ENCODE measurements around the gene PTPRR. TPM values are rescaled to one million over a fixed set of nuclear protein-coding genes. Genes with fewer than 3 reads are reported as not detected.

PTPRR gene
- total RNA-seq, 1 donor from 2014 or later: 0.55 TPM

DNA sequence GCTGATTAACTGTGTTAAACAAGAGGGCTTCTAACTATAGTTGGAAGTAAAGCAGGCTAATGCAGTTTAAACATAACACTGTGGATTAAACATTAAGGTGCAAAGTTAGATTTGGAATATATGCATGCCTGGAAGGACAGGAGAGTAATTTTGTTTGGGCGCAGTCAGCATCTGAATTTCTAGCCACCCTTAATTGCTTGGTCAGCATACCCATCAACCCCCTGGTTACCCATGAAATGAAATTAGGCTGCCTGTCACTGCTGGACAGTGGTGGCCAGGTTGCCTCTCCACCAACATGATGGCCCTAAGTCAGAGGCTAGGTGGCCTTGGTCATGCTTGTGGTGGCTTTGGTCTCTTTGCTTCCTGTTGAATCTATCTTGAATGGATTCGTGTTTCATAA is 253.3 kb downstream of the PTPRR start:
- no peak for DNase-seq
- intact Hi-C loops (cut with micrococcal nuclease): no loop called here
- ATAC-seq: no peak

GRCh38 chr12:70666364-70666763 is 254.2 kb downstream of the PTPRR start:
- DNase-seq: no peak
- ATAC-seq: no peak
- intact Hi-C loops (cut with micrococcal nuclease): no loop called here

DNA sequence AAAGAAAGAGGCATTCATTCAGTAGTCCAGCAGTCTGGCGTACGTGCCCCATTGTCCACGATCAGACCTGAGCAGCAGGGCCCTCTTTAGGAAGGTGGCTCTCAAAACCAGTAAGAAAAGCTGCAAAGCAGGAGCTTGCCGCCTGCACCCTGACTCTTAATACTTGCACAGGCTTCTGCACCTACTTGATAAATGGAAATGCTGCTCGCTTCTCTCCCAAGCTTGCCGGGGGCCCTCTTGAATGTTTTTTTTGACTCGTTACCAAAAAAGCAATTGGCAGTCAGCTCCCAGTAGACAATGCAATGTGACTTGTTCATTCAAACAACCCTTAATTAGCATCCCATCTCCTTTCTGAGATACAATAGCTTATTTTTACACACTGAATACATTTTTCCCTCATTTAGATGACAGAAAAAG is 256.1 kb downstream of the PTPRR start:
- DNase-seq (no peak), ATAC-seq (peak; percentile 39)
- intact Hi-C loops (cut with micrococcal nuclease): no loop called here

DNA sequence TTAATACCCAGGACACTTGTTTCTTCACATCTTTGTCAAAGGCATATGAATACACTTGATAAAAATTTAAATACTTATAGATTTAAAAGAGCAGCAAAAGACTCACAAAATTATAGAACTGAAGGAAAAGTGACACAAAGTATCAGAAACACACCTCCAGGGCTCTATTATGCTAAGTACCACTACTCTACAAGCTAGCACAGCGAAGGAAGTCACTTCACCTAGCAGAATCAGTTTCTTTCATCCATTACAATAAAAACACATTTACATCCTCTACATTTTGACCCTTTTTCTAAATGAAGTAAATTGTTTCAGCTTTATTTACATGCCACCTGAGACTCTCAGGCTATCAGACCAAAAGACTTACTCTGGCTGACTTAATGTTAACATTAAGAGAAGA is 256.7 kb downstream of the PTPRR start:
- intact Hi-C loops (cut with micrococcal nuclease): no loop called here
- DNase-seq (no peak), ATAC-seq (no peak)

DNA sequence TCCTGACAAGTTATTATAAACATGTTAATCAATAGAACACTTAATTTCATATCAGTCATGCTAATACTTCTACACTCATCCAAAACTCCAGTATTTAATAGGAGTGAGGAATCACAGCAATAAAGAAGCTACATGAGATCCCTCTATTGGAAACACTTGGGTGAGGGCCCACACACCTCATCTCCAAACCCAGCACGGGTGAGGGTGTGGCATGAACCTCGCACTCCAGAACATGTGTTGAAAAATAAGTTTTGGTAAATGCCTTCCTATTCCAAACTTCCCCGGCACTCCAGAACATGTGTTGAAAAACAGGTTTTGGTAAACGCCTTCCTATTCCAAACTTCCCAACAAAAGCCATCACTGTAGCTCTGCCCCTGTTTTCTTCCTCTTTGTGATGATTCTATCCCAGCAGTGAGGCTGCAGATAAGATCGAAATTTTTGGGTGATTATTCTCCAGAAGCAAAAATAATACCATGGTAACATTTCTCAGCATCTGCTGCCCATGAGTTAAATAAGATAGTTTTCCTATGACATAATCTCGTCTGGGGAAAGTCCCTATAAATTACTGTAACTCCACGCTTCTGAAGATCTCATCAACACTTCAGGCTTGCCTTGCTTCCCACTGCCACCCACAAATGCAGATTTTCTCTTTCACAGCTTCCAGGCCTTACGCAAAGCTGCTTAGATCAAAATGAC is 258.9 kb downstream of the PTPRR start:
- ATAC-seq (no peak), DNase-seq (no peak)
- intact Hi-C loops (cut with micrococcal nuclease): no loop called here

GRCh38 chr12:70660620-70661219 is 259.8 kb downstream of the PTPRR start:
- intact Hi-C loops (cut with micrococcal nuclease): no loop called here
- DNase-seq (no peak), ATAC-seq (peak; percentile 69)

DNA sequence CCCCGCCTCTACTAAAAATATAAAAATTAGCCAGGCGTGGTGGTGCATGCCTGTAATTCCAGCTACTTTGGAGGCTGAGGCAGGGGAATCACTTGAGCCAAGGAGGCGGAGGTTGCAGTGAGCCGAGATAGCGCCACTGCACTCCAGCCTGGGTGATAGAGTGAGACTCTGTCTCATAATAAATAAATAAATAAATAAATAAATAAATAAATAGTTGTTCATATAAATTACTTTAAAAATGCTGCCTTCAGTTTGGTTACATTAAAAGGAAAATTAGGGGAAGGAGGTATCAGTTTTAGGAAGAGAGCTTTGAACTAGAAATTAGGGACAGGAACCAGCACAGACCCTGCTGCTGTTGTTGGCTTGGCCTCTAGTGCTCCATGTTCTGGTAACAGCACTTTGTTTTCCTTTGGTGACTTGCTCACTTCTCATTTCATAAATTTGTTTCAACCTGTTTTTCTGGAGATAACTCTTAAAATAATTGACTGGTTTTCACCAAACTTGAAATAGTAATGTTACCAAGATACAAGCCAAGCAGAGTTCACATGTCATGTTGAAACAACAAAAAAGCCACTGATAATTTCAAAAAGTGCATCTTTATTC is 260.4 kb downstream of the PTPRR start:
- intact Hi-C loops (cut with micrococcal nuclease): no loop called here
- no peak for ATAC-seq
- no peak for DNase-seq

DNA sequence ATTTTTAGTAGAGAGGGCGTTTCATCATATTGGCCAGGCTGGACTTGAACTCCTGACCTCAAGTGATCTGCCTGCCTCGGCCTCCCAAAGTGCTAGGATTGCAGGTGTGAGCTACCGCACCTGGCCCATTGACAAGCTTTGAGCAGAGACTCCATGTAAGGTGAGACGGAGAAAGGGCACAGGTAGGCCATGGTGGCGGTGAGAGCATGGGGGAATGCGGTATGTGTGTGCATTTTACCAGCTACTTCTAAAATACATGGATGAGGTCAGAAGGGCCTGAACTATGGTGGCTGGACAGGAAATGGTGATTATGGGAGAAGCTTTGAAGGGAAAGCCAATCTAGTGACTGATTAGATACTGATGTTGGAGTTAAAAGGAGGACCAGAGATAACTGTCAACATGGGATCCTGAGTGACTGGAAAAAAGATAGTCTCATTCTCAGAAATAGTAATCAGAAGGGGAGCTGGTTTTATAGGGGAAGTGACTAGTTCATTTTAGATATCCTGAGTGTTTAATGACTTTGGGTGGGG is 261.4 kb downstream of the PTPRR start:
- DNase-seq: no peak
- no peak for ATAC-seq
- intact Hi-C loops (cut with micrococcal nuclease): no loop called here

DNA sequence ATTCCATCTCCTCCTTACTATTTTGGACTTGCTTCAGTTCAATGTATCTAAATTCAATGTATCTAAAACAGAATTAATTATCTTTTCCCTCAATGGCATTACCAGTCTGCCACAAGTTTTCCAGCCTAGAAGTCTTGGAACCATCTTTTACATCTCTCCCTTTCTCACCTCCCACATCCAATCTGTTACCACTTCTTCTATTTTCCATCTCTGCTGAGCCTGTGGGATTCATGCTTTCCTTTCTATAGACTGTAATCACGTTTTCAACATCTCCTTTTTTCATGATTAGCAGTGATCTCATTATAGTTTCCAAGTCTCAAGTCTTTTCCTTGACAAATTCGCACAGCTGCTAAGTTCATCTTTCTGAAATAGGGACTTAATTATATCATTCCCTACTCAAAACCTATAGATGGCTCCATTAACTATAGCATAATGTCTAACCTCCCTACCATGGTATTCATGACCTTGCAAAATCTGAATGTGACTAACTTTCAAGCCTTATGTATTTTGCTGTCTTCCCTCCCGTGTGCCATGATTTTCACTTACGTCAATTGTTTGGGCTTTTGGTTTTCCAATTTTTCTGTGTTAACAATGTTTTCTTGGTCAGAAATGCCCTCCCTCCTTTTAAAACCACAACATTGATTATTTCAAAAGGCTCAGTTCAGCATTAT is 262.8 kb downstream of the PTPRR start:
- intact Hi-C loops (cut with micrococcal nuclease): no loop called here
- ATAC-seq (no peak), DNase-seq (no peak)

DNA sequence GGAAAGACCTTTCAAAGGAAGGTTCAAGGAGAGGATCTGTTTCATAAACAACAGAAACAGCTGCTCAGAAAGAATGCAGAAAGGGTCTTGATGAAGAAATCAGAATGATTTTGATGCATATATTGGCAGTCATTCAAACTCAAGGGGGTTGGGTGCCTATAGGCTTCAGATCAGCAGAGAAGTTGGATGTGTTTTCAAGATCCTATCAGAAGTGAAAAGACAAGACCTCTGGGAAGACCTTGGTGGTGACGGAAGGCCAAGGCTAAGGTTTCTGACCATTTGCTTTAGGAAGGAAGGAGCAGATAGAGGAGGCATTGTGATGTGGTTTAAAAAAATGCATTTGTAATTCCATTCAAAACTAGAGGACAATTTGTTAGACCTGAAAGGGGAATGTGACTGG is 268.1 kb downstream of the PTPRR start:
- intact Hi-C loops (cut with micrococcal nuclease): no loop called here
- ATAC-seq (no peak), DNase-seq (no peak)

GRCh38 chr12:70648831-70649230 is 271.7 kb downstream of the PTPRR start:
- ATAC-seq (peak; percentile 40), DNase-seq (no peak)
- intact Hi-C loops (cut with micrococcal nuclease): no loop called here

DNA sequence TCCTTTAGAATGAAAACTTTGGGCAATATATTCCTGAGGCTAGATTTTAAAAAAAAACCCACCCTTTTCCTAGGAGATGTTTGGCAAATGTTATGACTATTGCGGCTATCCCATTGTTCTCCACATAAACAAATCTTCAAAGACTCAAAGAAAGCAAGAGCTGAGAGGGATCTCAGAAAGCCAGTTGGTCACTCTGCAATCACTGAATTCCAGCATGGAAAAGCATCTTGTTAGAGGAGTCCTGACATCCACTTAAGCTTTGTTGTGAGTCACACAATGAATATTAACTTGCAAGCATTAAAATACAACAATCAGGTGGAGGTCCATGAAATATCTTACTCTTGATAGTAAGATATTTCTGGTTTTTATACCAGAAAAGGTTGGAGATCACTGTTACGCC is 272.3 kb downstream of the PTPRR start:
- ATAC-seq: no peak
- DNase-seq: no peak
- intact Hi-C loops (cut with micrococcal nuclease): no loop called here

DNA sequence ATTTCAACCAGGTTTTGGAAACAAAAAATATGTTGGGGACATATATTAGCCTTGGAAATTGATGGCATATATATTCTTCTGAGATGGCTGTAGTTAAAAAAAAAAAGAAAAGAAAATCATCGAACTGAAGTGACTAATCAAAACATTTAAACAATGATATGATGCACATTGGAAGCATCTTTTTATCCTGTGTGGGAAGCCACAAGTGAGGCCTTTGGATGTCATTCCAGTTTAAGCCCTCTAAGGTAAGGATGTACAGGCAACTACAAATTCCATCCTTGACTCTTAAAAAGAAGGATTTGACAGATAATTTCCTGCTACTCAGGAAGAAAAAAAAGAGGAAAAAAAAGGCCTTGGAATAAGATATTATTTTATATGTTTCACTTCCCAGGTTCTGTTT is 273.7 kb downstream of the PTPRR start:
- intact Hi-C loops (cut with micrococcal nuclease): no loop called here
- DNase-seq (no peak), ATAC-seq (no peak)

DNA sequence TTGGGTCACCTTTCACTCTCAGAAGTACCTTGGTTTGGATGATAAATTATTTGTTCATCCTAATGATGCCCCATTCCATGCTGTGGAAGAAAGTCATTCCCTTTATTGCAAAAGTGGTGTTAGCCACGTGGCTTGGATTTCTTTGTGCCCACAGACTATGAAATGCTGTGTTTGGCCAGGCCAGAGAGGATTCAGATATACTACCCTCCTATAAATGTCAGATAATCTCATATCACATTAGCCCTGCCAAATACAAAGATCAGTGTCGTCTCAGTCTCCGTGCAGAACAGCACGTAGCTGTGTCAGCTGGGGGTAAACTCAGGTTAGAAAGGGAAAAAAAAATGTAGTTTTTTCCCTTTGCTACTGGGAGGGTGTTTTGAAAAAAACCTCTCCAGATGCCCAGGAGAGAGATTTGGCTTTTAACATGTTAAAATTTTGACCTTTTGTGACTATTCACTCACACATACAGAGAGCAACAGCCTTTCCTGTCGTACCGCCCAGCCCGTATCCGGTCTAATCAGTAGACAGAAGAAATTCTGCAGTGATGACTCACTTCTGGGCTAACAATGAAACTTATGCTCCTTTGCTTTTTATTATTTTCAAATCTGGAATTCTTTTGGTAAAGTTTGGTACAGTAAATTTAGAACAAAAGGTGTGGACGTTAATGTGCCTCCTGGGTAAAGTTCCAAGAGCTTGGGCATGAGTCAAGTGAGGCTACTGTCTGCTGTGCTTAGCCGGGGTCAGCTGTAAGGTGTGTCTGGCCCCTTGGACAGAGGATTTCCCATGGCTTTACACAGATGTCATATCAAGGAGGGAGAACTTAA is 274.8 kb downstream of the PTPRR start:
- ATAC-seq: peak; percentile 92
- peak; percentile 57 for DNase-seq
- intact Hi-C loops (cut with micrococcal nuclease): no loop called here

DNA sequence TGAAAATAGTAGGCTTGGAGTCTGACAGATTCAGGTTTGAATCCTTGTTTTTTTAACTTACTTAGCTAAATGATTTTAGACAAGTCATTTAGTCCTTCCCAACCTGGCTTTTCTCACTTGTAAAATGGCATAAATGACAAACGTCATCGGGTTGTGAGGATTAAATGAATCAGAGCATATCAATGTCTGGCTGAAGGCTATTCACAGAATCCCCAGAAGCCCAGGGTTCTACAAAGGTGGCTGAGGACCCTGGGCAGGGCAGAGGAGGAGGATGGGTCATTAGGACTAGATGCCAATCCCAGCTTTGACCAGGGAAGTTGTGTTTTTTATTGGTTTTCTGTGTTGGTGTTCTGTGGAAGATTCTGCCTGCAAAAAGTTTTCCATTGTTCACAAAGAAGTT is 275.7 kb downstream of the PTPRR start:
- DNase-seq (no peak), ATAC-seq (no peak)
- intact Hi-C loops (cut with micrococcal nuclease): no loop called here

- intact Hi-C loops (cut with micrococcal nuclease): no loop called here
- DNase-seq (no peak), ATAC-seq (no peak)
These were observed 276.6 kb downstream of the PTPRR start for GRCh38 chr12:70643939-70644338.

DNA sequence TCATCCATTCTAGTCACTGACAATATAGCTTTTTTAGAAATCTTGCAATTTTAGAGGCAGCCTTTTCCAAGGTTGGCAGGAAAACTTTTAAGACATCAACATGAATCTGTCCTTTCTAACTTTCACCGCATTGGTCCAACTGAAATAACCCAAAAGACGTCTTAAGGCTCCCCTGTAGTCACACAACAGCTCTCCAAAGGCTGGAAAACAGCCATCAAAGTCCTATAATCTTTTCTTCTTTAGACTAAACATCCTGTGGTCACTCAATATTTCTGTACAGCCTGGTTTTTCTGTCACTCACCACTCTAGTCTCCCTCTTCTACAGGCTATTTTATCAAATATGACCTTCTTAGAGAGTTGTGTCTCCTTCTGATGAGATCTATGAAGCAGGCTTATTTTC is 278.8 kb downstream of the PTPRR start:
- no peak for DNase-seq
- intact Hi-C loops (cut with micrococcal nuclease): no loop called here

DNA sequence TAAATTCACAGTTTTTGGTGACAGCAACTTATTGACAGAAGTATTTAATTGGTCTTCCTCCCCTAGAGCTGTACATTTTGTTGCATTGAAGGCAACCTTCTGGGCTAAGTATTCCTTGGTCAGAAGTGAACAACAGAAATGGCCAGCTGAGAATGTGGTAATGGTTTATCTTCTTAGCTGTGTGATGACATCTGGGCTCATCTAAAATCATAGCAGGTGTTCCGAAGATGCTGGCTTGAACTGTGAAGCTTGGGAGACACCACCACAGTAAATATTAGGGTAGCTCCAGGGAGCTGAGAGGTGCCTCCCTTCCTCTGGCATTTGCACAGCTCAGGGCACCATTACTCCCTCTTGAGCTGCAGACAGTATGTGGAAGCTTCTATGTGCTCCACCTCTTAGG is 279.6 kb downstream of the PTPRR start:
- intact Hi-C loops (cut with micrococcal nuclease): no loop called here
- DNase-seq: no peak
- ATAC-seq: no peak

More for the DNA sequence above, 278.8 kb downstream of the PTPRR start:
- no peak for ATAC-seq

DNA sequence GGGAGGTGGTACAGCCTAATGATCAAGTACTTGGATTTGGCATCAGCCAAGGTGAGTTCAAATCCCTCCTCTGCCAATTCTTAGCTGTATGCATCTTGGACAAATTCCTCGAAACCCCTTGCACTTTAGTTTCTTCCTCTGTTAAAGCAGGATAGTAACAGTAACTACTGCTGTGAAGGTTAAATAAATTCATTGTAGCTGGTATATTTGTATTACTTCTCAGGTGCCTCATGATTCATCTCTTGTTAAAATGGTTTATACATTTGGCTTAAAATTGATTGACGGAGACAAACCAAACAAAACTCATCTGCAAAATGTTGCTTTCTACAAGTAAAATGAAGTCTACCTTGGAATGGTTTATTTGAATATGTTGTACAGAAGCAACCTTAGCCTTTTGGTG is 281.0 kb downstream of the PTPRR start:
- intact Hi-C loops (cut with micrococcal nuclease): no loop called here
- DNase-seq (no peak), ATAC-seq (no peak)
